ENCODE results near the gene SMIM45.
"Not testable (repeated sequence)": the region's sequence is repeated elsewhere in the genome, so short reads cannot be mapped to it uniquely, and the experiment has no call there.

Gene SMIM45

GRCh38 chr22:41933411-41934177 lies 18.4 kb upstream of the SMIM45 start:
- intact Hi-C loops (cut with DNase I) = no loop called here
- no peak for DNase-seq

DNA sequence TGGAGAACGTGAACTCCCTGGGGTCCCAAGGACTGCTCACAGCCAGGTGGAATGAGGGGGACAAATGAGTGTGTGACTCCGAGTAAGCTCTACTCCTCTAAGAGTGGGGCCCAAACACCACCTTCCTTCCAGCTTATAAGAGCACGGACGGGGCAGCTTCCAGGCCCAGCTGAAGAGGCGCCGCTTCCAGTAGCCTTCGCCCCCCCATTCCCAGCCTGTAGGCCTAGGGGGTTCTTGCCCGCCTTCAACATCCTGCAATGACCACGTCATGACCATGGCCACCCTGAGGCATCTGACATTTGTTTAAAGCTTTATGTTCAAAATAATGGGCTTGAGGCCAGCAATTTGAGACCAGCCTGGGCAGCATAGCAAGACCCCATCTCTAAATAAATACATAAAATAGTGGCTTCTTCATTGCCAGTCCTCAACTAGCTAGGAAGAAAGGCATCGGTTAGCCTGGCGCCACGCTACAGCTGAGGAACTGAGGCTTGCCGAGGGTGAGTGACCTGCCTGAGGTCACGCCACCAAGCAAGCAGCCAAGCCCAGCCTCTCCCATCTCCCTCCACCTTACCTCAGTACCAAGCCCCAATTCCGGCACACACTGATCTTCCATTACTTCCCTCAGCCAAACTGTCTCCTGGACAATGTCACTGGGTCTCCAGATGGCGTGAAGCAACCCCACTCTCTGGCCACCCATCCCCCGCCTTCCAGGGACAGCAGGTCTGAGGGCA lies 17.5 kb upstream of the SMIM45 start:
- intact Hi-C loops (cut with DNase I) = no loop called here
- DNase-seq = no peak

GRCh38 chr22:41935015-41935351 lies 17.0 kb upstream of the SMIM45 start:
- peak in 1 of 10 donors; percentile 80 for DNase-seq
- intact Hi-C loops (cut with DNase I) = no loop called here

- intact Hi-C loops (cut with DNase I) = no loop called here
- no peak for DNase-seq
Measured at GRCh38 chr22:41935509-41935908, 16.4 kb upstream of the SMIM45 start.

DNA sequence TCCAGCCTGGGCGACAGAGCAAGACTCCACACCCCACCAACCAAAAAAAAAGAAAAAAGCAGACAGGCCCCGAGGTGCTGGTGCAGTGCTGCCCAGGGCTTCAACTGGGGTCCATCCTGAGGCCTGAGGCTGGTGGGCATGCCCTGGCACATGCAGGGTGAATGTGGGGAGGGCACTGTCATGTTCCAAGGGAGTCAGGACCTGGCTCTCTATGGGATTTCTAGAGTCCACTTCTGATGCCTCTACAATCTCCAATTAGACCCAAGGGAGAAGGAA lies 15.1 kb upstream of the SMIM45 start:
- no peak for DNase-seq
- intact Hi-C loops (cut with DNase I) = no loop called here

DNA sequence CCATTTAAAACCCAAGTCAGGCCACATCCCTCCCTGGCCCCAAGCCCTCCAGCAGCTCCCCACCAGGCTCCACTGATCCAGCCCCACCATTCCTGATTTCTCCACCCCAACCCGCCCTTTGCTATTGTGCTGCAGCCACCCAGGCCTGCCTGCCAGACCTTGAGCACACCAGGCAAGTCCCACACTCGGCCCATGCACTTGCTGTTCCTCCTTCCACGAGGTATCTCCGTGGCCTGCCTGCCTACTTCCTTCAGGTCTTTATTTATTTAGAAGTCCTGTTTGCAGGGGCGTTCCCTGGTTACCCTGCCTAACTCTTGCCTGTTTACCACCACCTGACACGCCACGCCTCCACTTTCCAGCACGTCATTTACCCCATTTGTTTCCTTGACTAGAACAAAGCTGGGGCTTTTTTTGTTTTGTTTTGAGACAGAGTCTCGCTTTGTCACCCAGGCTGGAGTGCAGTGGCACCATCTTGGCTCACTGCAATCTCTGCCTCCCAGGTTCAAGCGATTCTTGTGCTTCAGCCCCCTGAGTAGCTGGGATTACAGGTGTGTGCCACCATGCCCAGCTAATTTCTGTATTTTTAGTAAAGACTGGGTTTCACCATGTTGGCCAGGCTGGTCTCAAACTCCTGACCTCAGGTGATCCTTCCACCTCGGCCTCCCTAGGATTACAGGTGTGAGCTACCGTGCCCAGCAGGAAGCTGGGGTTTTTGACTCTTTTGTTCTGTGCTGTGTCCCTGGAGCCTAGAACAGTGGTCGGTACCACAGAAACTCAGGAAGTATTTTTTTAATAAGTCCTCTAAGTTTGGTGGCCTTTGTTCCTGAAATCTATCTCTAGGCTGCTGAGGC lies 11.7 kb upstream of the SMIM45 start:
- intact Hi-C loops (cut with DNase I) = loop anchor here (2.0 kb wide), 1 partner anchor 243 kb away; no protein-coding TSS in a partner anchor
- peak in 2 of 10 donors; percentile 47 to 89 for DNase-seq

DNA sequence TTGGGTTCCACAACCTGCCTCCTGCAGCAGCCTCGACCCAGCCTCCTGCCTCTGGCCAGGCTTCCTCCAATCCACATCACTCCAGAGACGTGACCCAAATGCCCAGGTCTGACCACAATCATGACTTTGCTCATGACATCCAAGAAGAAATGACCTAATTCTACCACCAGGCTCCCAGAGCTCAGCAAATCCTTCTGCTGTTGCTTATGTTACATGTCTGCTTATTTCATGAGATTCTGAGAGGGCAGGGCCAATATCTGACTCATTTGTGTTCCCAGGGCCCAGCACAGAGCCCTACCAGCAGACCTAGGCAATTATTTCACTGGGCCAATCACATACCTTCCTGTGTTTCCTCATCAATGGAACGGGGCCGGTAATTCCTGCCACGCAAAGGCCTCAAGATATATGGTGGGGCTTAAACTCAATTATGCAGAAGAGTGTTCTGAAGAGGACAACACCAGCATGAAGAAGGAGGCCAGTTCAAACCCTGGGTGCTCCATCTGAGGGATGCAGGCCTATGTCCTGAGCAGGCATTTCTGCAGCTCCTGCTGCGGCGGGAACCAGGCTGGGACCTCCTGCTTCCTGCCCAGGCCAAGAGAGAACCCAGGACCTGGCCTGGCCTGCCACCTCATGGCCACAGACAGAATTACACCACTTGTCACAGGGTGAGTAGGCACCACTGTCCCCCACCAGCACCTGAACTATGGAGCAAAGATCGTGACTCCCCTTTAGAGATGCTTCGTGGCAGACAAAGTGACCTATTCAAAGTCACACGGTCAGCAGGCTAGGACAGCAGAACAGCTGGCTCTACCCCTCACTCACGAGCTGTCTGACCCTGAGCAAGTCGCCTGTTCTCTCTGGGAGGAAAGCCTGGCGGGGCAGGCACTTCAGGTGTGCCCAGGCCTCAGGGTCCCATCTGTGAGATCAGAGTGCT lies 10.9 kb upstream of the SMIM45 start:
- intact Hi-C loops (cut with DNase I) = loop anchor here (1.0 to 2.0 kb wide), 3 partner anchors 119 to 244 kb away; no protein-coding TSS in a partner anchor
- DNase-seq = peak; percentile 79 to 98 (median 90)

GRCh38 chr22:41943661-41944209 lies 8.2 kb upstream of the SMIM45 start:
- intact Hi-C loops (cut with DNase I) = no loop called here
- DNase-seq = no peak

- peak; percentile 86 to 99 (median 93) for DNase-seq
- intact Hi-C loops (cut with DNase I) = no loop called here
Measured at GRCh38 chr22:41946629-41947423, 5.1 kb upstream of the SMIM45 start, which contains the start of gene CENPM. TSS of gene CENPM (minus strand) at chr22:41947152. CDS start at chr22:41947076, 76 bp downstream.

DNA sequence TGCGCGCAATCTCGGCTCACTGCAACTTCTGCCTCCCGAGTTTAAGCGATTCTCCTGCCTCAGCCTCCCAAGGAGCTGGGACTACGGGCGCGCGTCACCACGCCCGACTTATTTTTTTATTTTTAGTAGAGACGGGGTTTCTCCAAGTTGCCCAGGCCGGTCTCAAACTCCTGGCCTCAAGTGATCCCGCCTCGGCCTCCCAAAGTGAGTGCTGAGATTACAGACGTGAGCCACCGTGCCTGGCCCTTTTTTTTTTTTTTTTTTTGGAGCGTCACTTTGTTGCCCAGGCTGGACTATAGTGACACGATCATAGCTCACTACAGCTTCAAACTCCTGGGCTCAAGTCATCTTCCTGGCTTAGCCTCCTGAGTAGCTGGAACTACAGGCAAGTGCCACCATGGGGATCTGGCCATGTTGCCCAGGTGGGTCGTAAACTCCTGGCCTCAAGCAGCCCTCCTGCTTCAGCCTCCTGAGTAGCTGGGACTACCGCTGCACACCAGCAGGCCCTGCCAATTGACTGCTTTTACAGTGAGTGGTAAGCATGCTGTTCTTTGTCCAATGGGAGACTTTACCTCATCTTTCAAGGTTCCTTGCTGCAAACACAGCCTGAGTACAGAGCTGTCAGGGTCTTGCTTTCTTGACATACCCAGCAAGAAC lies 4.4 kb upstream of the SMIM45 start:
- intact Hi-C loops (cut with DNase I) = no loop called here

DNA sequence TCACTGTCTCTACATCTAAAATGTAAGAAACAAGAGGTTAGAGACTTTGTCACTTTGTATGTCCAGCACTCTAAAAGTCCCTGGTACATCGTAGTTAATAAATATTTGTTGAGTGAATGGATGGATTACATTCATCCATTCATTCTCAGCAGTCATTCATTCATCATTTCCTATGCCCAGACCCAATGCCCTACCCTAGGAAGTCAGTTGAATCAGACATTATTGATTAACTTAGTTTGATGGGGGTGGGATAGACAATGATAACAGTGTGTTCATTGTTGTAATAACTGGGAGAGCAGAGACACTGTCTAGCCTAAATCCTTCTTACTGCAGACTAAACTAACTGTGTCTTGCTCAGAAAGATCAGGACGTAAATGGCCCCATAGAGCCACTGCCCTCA lies 3.8 kb upstream of the SMIM45 start:
- intact Hi-C loops (cut with DNase I) = no loop called here
- no peak for DNase-seq

More for the DNA sequence above, 4.4 kb upstream of the SMIM45 start:
- no peak for DNase-seq

DNA sequence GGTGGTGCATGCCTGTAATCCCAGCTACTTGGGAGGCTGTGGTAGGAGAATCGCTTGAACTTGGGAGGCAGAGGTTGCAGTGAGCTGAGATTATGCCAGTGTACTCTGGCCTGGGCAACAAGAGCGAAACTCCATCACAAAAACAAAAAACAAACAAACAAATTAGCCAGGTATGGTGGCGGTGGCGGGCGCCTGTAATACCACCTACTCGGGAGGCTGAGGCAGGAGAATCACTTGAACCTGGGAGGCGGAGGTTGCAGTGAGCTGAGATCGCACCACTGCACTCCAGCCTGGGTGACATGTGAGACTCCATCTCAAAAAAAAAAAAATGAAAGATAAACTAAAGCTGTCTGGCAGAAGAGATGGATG lies 3.0 kb upstream of the SMIM45 start:
- intact Hi-C loops (cut with DNase I); DNase-seq: not testable (repeated sequence)

DNA sequence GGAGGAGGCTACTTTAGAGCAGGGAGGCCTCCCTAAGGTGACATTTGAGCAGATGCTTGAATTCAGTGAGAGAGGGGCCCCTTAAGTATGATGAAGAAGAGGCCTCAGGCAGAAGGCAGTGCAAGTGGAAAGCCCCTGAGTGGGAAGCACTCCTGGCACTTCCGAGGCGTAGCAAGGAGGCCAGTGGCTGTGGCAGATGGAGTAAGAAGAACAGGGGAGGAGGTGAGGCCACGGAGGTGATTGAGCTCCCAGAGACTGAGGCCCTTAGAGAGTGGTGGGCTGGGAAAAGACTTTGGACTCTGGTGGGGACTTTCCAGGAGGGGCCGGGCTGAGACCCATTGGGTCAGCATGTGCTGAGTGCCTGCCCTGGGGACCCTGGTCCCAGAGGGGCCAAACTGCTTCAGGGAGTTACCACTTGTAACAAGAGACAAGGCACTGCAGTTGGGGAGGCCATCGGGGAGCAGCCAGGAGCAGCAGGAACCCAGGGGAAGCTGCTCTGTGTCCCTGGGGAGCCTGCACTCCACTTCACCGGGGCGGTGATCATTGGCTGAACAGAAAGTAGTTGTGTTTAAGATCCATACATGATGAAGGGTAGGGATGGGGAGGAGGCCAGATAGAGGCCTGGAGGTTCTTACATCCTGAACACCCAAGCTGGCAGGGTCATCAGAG lies 2.5 kb upstream of the SMIM45 start:
- no peak for DNase-seq
- intact Hi-C loops (cut with DNase I) = no loop called here

- no peak for DNase-seq
- intact Hi-C loops (cut with DNase I) = no loop called here
Measured at GRCh38 chr22:41952713-41953112, 763 bp downstream of the SMIM45 start.

DNA sequence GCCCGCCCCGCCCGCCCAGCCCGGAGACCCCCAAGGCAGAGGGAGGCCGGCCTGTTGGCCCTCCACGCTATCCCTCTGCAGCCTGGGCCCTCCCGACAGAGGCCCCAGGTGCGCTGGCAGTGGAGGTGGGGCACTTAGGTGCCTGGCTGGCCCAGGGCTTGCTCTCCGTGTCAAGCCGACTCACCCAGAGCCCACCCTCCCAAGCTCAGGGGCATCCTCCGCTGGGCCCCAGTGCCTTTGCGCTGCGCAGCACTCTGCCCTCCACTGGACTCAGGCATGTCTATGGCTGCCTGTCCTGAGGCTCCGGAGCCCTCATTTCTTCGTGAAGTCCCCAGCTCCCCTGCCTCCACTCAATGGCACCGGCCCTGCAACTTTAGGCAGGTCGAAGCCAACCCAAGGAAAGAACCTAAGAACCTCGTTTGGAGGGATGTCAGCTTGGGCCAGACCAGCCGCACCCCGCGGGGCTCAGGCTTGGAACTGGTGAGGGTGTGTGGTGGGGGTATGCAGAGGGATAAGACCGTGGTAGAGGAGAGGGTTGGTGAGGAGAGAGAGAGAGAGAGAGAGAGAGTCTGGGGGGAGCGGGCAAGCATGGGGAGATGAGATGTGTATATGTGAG lies 6.1 kb downstream of the SMIM45 start:
- no peak for DNase-seq
- intact Hi-C loops (cut with DNase I) = no loop called here

GRCh38 chr22:41963453-41964111 lies 11.6 kb downstream of the SMIM45 start:
- DNase-seq = peak in 5 of 10 donors; percentile 27 to 89 (median 44)
- intact Hi-C loops (cut with DNase I) = no loop called here

DNA sequence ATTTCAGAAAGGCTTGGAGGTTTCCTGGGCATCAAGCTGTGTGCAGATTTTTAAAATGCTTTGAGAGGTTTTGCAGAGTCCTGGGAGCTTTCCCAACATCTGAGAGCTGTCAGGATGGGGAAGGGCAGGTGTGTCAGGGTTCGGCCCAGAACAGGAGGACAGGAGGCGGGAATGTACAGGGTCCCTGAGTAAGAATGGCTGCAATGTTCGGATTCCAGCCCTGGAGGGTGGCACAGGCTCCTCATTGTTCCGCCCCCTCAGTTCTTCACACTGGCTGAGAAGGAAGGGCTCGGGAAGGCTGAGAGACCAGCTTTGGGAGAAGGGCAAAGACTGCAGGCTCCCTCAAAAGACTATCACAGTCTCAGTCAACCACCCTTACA lies 12.2 kb downstream of the SMIM45 start:
- intact Hi-C loops (cut with DNase I) = no loop called here

More for the DNA sequence above, 12.2 kb downstream of the SMIM45 start:
- DNase-seq = no peak

Measured in posterior cingulate gyrus (tissue), 11 donors.